Activated T-cell treated with anti-CD3 and anti-CD28 coated beads, Interleukin-2, amount 50 U/mL, for 24 hours (primary cell): Measurements from ENCODE around the gene MSTN.

ENCODE experiments used
- DNase-seq: peaks from one replicate; pipeline ENCODE4 v3.0.0-alpha.2; 2020
- H3K27ac Mint-ChIP-seq: 2 replicates; pipeline ENCODE4 v1.8.0; 2020; ENCODE audit warnings: mild to moderate bottlenecking, mixed read lengths
- H3K27me3 Mint-ChIP-seq: 2 replicates; pipeline ENCODE4 v1.8.0; 2020; ENCODE audit warnings: mixed read lengths
- H3K36me3 Mint-ChIP-seq: 2 replicates; pipeline ENCODE4 v1.8.0; 2020; ENCODE audit warnings: low read depth, mixed read lengths
- H3K4me1 Mint-ChIP-seq: 2 replicates; pipeline ENCODE4 v1.8.0; 2020; ENCODE audit warnings: low read depth, mixed read lengths
- H3K4me3 Mint-ChIP-seq: 2 replicates; pipeline ENCODE4 v1.8.0; 2020; ENCODE audit warnings: mild to moderate bottlenecking, moderate library complexity, mixed read lengths
- H3K9me3 Mint-ChIP-seq: 2 replicates; pipeline ENCODE4 v1.8.0; 2020; ENCODE audit warnings: mixed read lengths

Gene MSTN

GRCh38 chr2:190062601-190063000, at the start of gene MSTN:
MSTN (minus strand) TSS chr2:190062729; CDS start chr2:190062596, 133 bp downstream.
- Mint-ChIP-seq H3K27me3 (no peaks in the 10 kb centered on the region), H3K9me3 (no peaks in the 10 kb centered on the region), H3K36me3 (no peaks in the 10 kb centered on the region), H3K27ac (no peak within 1 kb of the TSS), H3K4me3 (no peak within 1 kb of the TSS), H3K4me1 (no peaks in the 10 kb centered on the region)
- DNase-seq = no peak

GRCh38 chr2:190111166-190111565, 48.6 kb upstream of the MSTN start:
- H3K27ac Mint-ChIP-seq = no peak overlapping the region

GRCh38 chr2:190110699-190111098, 48.2 kb upstream of the MSTN start:
- Mint-ChIP-seq H3K36me3 (no peaks in the 10 kb centered on the region), H3K27me3 (no peaks in the 10 kb centered on the region), H3K9me3 (no peaks in the 10 kb centered on the region), H3K4me1 (no peaks in the 10 kb centered on the region), H3K27ac (no peak overlapping the region), H3K4me3 (no peak overlapping the region)
- no peak for DNase-seq

More at GRCh38 chr2:190111166-190111565, 48.6 kb upstream of the MSTN start:
- Mint-ChIP-seq H3K4me3 (no peak overlapping the region), H3K36me3 (no peaks in the 10 kb centered on the region), H3K27me3 (no peaks in the 10 kb centered on the region), H3K9me3 (no peaks in the 10 kb centered on the region), H3K4me1 (no peaks in the 10 kb centered on the region)
- DNase-seq = no peak

GRCh38 chr2:190110131-190110530, 47.6 kb upstream of the MSTN start:
- Mint-ChIP-seq H3K9me3 (no peaks in the 10 kb centered on the region), H3K36me3 (no peaks in the 10 kb centered on the region), H3K4me1 (no peaks in the 10 kb centered on the region), H3K27ac (no peak overlapping the region), H3K4me3 (no peak overlapping the region), H3K27me3 (no peaks in the 10 kb centered on the region)
- DNase-seq = no peak

GRCh38 chr2:190107409-190107808, 44.9 kb upstream of the MSTN start:
- H3K9me3 Mint-ChIP-seq = no peaks in the 10 kb centered on the region
- H3K4me3 Mint-ChIP-seq = no peak overlapping the region
- DNase-seq = no peak
- no peaks in the 10 kb centered on the region for H3K36me3 Mint-ChIP-seq
- no peaks in the 10 kb centered on the region for H3K27me3 Mint-ChIP-seq
- no peak overlapping the region for H3K27ac Mint-ChIP-seq
- no peaks in the 10 kb centered on the region for H3K4me1 Mint-ChIP-seq

- Mint-ChIP-seq H3K9me3 (peaks cover 3% of the 10 kb centered on the region), H3K36me3 (no peaks in the 10 kb centered on the region), H3K27ac (no peak overlapping the region), H3K4me1 (no peaks in the 10 kb centered on the region), H3K27me3 (peaks cover 1% of the 10 kb centered on the region), H3K4me3 (no peak overlapping the region)
- DNase-seq = no peak
Observed at GRCh38 chr2:190106783-190107182, 44.3 kb upstream of the MSTN start.

- DNase-seq = no peak
- Mint-ChIP-seq H3K27ac (no peak overlapping the region), H3K27me3 (peaks cover 2% of the 10 kb centered on the region), H3K36me3 (no peaks in the 10 kb centered on the region), H3K4me3 (no peak overlapping the region), H3K4me1 (no peaks in the 10 kb centered on the region), H3K9me3 (peaks cover 5% of the 10 kb centered on the region)
Observed at GRCh38 chr2:190105554-190105953, 43.0 kb upstream of the MSTN start.

GRCh38 chr2:190103144-190103543, 40.6 kb upstream of the MSTN start:
- peaks cover 2% of the 10 kb centered on the region for H3K27me3 Mint-ChIP-seq
- no peak overlapping the region for H3K4me3 Mint-ChIP-seq
- H3K27ac Mint-ChIP-seq = no peak overlapping the region
- peaks cover 5% of the 10 kb centered on the region for H3K9me3 Mint-ChIP-seq
- H3K36me3 Mint-ChIP-seq = no peaks in the 10 kb centered on the region
- no peaks in the 10 kb centered on the region for H3K4me1 Mint-ChIP-seq
- no peak for DNase-seq

GRCh38 chr2:190099890-190100697, 37.6 kb upstream of the MSTN start:
- Mint-ChIP-seq H3K4me1 (no peaks in the 10 kb centered on the region), H3K9me3 (peaks cover 5% of the 10 kb centered on the region), H3K4me3 (no peak overlapping the region), H3K27me3 (peaks cover 2% of the 10 kb centered on the region), H3K36me3 (no peaks in the 10 kb centered on the region), H3K27ac (no peak overlapping the region)
- no peak for DNase-seq

- Mint-ChIP-seq H3K36me3 (no peaks in the 10 kb centered on the region), H3K4me1 (no peaks in the 10 kb centered on the region), H3K27ac (no peak overlapping the region)
Observed at GRCh38 chr2:190098851-190099250, 36.3 kb upstream of the MSTN start.

GRCh38 chr2:190097115-190097514, 34.6 kb upstream of the MSTN start:
- H3K9me3 Mint-ChIP-seq = peaks cover 5% of the 10 kb centered on the region
- H3K4me3 Mint-ChIP-seq = no peak overlapping the region
- H3K27ac Mint-ChIP-seq = no peak overlapping the region
- DNase-seq = no peak
- no peaks in the 10 kb centered on the region for H3K36me3 Mint-ChIP-seq
- peaks cover 2% of the 10 kb centered on the region for H3K27me3 Mint-ChIP-seq
- no peaks in the 10 kb centered on the region for H3K4me1 Mint-ChIP-seq

More at GRCh38 chr2:190098851-190099250, 36.3 kb upstream of the MSTN start:
- DNase-seq = no peak
- Mint-ChIP-seq H3K9me3 (peaks cover 5% of the 10 kb centered on the region), H3K27me3 (peaks cover 2% of the 10 kb centered on the region), H3K4me3 (no peak overlapping the region)

GRCh38 chr2:190094316-190094871, 31.9 kb upstream of the MSTN start:
- H3K4me3 Mint-ChIP-seq = no peak overlapping the region
- no peaks in the 10 kb centered on the region for H3K36me3 Mint-ChIP-seq
- H3K4me1 Mint-ChIP-seq = no peaks in the 10 kb centered on the region
- no peaks in the 10 kb centered on the region for H3K27me3 Mint-ChIP-seq
- no peak overlapping the region for H3K27ac Mint-ChIP-seq
- no peaks in the 10 kb centered on the region for H3K9me3 Mint-ChIP-seq
- DNase-seq = no peak

- Mint-ChIP-seq H3K4me3 (no peak overlapping the region), H3K27ac (no peak overlapping the region), H3K27me3 (no peaks in the 10 kb centered on the region), H3K4me1 (no peaks in the 10 kb centered on the region), H3K9me3 (no peaks in the 10 kb centered on the region), H3K36me3 (no peaks in the 10 kb centered on the region)
- DNase-seq = no peak
Observed at GRCh38 chr2:190093793-190094192, 31.3 kb upstream of the MSTN start.

GRCh38 chr2:190090148-190090547, 27.6 kb upstream of the MSTN start:
- DNase-seq = no peak
- Mint-ChIP-seq H3K9me3 (no peaks in the 10 kb centered on the region), H3K36me3 (no peaks in the 10 kb centered on the region), H3K27me3 (no peaks in the 10 kb centered on the region), H3K27ac (no peak overlapping the region), H3K4me1 (no peaks in the 10 kb centered on the region), H3K4me3 (no peak overlapping the region)

- no peaks in the 10 kb centered on the region for H3K36me3 Mint-ChIP-seq
- no peaks in the 10 kb centered on the region for H3K4me1 Mint-ChIP-seq
- H3K27me3 Mint-ChIP-seq = no peaks in the 10 kb centered on the region
- no peak for DNase-seq
- no peak overlapping the region for H3K27ac Mint-ChIP-seq
- no peak overlapping the region for H3K4me3 Mint-ChIP-seq
- H3K9me3 Mint-ChIP-seq = no peaks in the 10 kb centered on the region
Observed at GRCh38 chr2:190088917-190089316, 26.4 kb upstream of the MSTN start.
